Activated T-cell treated with anti-CD3 and anti-CD28 coated beads, Interleukin-2, amount 50 U/mL, for 72 hours (primary cell): ENCODE results near the gene IFIH1. TPM values are rescaled to one million over a fixed set of nuclear protein-coding genes. Genes with fewer than 3 reads are reported as not detected.
A peak's percentile ranks its signal among the peaks of the same experiment; 100 is the strongest.

Experiments used
- ATAC-seq, 2 donors: fragments of 150-1000 bp; cut with Tn5 transposase; replicated peaks in 1 of 2; 2 replicates each; pipeline ENCODE4 v1.10.0; 2021; ENCODE audit warnings: moderate library complexity in 2 of 2, mild to moderate bottlenecking in 1 of 2
- DNase-seq, 2 donors: peaks; one replicate each; pipeline ENCODE4 v3.0.0; 2021 to 2022; ENCODE audit warnings: mixed read lengths in 1 of 2
- H3K27ac Mint-ChIP-seq: one replicate; pipeline ENCODE4 v1.8.0; 2022; ENCODE audit warnings: mild to moderate bottlenecking, moderate library complexity, mixed read lengths
- H3K27me3 Mint-ChIP-seq: one replicate; pipeline ENCODE4 v1.8.0; 2022; ENCODE audit warnings: low read depth, mixed read lengths
- H3K36me3 Mint-ChIP-seq, 2 donors: one replicate each; pipeline ENCODE4 v1.8.0; 2022; ENCODE audit warnings: mixed read lengths in 2 of 2, mild to moderate bottlenecking in 1 of 2; ENCODE audit not compliant: insufficient read depth in 2 of 2
- H3K4me1 Mint-ChIP-seq: one replicate; pipeline ENCODE4 v1.8.0; 2022; ENCODE audit warnings: low read depth, mixed read lengths
- H3K4me3 Mint-ChIP-seq, 2 donors: one replicate each; pipeline ENCODE4 v1.8.0; 2022; ENCODE audit warnings: mild to moderate bottlenecking in 2 of 2, mixed read lengths in 2 of 2, moderate library complexity in 2 of 2
- H3K9me3 Mint-ChIP-seq, 2 donors: one replicate each; pipeline ENCODE4 v1.8.0; 2022; ENCODE audit warnings: mixed read lengths in 2 of 2
- total RNA-seq, 2 donors: library from RNA; stranded (reverse); gene quantifications; one replicate each; pipeline ENCODE4 v1.2.3, GENCODE V29; 2022

The IFIH1 gene
- total RNA-seq, 2 donors from 2014 or later: 37.8 to 62.7 TPM

DNA sequence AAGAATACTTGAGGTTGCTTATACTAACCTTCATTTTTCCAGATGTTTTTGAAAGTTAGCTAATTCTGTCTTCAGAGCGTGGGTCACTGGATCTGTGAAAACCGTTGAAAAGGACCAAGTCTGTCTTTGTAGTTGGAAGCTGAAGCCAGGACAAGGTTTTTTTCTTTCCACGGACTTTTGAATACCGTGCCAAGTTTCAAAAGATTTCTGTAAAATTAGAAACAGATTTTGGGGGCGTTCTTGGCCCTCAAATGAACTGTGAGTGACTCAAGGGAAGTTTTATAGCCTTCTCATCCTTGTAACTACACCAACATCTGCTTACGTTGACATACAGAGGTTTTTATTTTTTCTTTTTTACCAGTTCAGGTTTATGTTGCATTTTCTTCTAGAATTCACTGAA lies 75.2 kb downstream of the IFIH1 start, which contains the start of gene FAP:
TSS of gene FAP (minus strand) at position 152 of the 400 bp plus-strand sequence. CDS start at position 34, 118 bp downstream.
- Mint-ChIP-seq H3K27ac (no peak within 1 kb of the TSS), H3K9me3 (no peaks in the 10 kb centered on the region), H3K36me3 (no peaks in the 10 kb centered on the region), H3K27me3 (peaks cover 19% of the 10 kb centered on the region), H3K4me3 (no peak within 1 kb of the TSS), H3K4me1 (no peaks in the 10 kb centered on the region)
- ATAC-seq (no peak), DNase-seq (no peak)

DNA sequence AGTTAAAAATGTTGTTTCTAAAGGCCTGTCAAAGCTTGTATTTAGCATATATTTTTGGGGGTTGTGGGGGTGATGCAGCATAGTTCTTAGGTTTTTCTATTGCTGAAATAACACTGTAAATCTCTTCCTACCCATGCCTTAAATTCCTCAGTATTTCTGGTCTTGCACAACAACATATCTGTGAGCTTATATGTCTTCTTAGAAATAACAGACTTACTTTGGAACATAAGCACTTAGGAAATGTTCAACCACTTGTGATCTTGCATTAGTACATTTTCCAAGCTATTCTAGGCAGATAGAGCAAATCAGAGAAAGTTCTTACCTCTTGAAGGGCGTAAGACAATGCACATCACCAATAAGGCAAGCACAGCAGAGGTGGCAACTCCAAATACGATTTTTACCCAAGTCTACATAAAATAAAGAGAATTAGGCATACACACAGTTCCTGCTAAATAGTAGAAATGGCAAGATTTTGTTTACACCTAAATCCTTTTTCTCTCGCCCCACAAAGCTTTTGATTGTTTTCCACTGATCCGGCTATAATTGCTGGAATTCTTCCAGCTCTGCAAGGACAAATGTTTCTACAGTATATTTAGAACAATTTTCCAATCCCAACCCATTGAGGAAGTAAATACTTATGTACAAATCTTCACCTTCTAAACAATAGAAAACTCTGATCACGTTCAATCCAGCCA lies 75.8 kb downstream of the IFIH1 start:
- peaks cover 19% of the 10 kb centered on the region for H3K27me3 Mint-ChIP-seq
- H3K4me1 Mint-ChIP-seq: no peaks in the 10 kb centered on the region
- H3K27ac Mint-ChIP-seq: no peak overlapping the region
- H3K9me3 Mint-ChIP-seq: no peaks in the 10 kb centered on the region
- no peak for ATAC-seq
- H3K4me3 Mint-ChIP-seq: no peak overlapping the region
- DNase-seq: no peak
- H3K36me3 Mint-ChIP-seq: no peaks in the 10 kb centered on the region

- no peaks in the 10 kb centered on the region for H3K9me3 Mint-ChIP-seq
- DNase-seq (no peak), ATAC-seq (no peak)
- H3K27me3 Mint-ChIP-seq: peaks cover 19% of the 10 kb centered on the region
- H3K36me3 Mint-ChIP-seq: no peaks in the 10 kb centered on the region
- H3K27ac Mint-ChIP-seq: no peak overlapping the region
- H3K4me3 Mint-ChIP-seq: no peak overlapping the region
- no peaks in the 10 kb centered on the region for H3K4me1 Mint-ChIP-seq
These were observed 76.9 kb downstream of the IFIH1 start for GRCh38 chr2:162241571-162241970.

DNA sequence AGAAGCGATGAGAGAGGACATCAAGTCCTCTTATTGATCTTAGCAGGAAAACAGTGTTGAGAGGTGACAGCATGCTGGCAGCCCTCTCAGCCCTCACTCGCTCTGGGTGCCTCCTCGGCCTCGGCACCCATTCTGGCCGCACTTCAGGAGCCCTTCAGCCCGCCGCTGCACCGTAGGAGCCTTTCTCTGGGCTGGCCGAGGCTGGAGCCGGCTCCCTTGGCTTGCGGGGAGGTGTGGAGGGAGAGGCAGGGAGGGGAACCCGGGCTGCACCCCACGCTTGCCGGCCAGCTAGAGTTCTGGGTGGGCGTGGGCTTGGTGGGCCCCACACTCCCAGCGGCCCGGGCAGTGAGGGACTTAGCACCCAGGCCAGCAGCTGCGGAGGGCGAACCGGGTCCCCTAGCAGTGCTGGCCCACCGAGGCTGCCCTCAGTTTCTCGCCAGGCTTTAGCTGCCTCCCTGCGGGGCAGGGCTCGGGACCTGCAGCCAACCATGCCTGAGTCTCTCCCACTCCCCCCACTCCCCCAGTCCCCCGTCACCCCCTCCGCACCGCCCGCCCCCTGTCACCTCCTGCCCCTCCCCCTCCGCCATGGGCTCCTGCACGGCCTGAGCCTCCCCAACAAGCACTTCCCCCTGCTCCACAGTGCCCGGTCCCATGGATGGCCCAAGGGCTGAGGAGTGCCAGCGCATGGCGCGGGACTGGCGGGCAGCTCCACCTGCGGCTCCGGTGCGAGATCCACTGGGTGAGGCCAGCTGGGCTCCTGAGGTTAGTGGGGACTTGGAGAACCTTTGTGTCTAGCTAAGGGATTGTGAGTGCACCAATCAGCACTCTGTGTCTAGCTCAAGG lies 83.6 kb downstream of the IFIH1 start:
- peaks cover 27% of the 10 kb centered on the region for H3K27me3 Mint-ChIP-seq
- ATAC-seq (no peak), DNase-seq (no peak)
- no peaks in the 10 kb centered on the region for H3K4me1 Mint-ChIP-seq
- no peak overlapping the region for H3K27ac Mint-ChIP-seq
- no peaks in the 10 kb centered on the region for H3K9me3 Mint-ChIP-seq
- no peak overlapping the region for H3K4me3 Mint-ChIP-seq
- H3K36me3 Mint-ChIP-seq: no peaks in the 10 kb centered on the region

DNA sequence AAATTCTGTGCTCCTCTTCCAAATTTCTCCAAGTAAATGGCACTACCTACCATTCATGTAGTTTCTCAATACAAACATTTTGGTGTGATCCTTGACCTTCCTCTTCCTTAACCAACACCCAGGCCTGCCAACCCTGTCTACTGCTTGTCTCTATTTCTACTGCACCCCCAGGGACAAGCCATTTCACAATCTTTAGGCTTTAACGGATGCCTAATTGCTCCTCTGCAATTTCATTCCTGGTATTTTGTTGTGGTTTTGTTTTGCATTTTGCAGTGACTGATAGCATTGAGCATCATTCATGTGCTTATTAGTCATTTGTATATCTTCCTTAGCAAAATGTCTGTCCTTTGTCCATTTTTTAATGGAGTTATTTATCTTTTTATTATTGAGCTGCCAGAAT lies 85.3 kb downstream of the IFIH1 start:
- peaks cover 18% of the 10 kb centered on the region for H3K27me3 Mint-ChIP-seq
- no peak for DNase-seq
- no peak for ATAC-seq
- H3K4me3 Mint-ChIP-seq: no peak overlapping the region
- no peaks in the 10 kb centered on the region for H3K36me3 Mint-ChIP-seq
- no peaks in the 10 kb centered on the region for H3K9me3 Mint-ChIP-seq
- no peak overlapping the region for H3K27ac Mint-ChIP-seq
- H3K4me1 Mint-ChIP-seq: no peaks in the 10 kb centered on the region

GRCh38 chr2:162232671-162233070 lies 85.8 kb downstream of the IFIH1 start:
- ATAC-seq: no peak
- no peaks in the 10 kb centered on the region for H3K36me3 Mint-ChIP-seq
- no peaks in the 10 kb centered on the region for H3K9me3 Mint-ChIP-seq

DNA sequence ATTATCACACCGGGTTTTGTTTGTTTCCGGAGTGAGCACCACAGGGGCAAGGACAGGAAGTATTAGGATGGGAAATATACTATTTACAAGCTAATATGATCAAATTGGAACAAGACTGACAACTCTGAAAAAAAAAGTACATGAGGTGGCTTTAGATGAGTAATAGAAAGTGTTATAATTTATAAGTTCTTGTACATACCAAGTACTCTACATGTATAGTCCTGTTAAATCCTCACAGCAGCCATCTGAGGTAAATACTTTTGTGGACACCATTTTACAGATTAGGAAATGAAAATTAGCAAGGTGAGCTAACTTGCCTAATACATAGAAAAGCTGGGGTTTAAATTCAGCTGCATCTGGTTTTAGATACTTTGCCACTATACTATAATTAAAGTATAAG lies 86.5 kb downstream of the IFIH1 start:
- ATAC-seq (no peak), DNase-seq (no peak)
- Mint-ChIP-seq H3K9me3 (no peaks in the 10 kb centered on the region), H3K27ac (no peak overlapping the region), H3K4me3 (no peak overlapping the region), H3K36me3 (no peaks in the 10 kb centered on the region), H3K27me3 (peaks cover 26% of the 10 kb centered on the region), H3K4me1 (no peaks in the 10 kb centered on the region)

More at GRCh38 chr2:162232671-162233070, 85.8 kb downstream of the IFIH1 start:
- H3K27ac Mint-ChIP-seq: no peak overlapping the region
- no peaks in the 10 kb centered on the region for H3K4me1 Mint-ChIP-seq
- H3K4me3 Mint-ChIP-seq: no peak overlapping the region
- DNase-seq: no peak
- H3K27me3 Mint-ChIP-seq: peaks cover 20% of the 10 kb centered on the region

DNA sequence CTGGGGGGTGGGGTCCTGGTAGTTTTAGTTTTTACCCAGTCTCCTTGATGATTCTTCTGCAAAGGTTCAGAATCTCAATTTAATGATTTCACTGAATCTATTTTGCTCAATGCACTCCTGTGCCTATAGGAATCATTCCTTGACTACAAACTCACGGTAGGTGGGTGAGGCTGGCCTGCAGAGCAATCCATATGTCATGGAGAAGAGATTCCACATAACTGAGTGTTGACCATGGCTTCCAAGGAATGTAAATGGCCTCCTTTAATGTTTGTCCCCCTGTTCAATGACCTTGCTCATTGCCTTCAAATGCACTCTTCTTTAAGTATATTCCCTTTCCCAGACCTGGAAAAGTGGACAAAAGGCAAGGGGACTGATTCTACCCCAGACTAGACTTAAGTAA lies 87.7 kb downstream of the IFIH1 start:
- H3K27me3 Mint-ChIP-seq: peaks cover 26% of the 10 kb centered on the region
- no peaks in the 10 kb centered on the region for H3K36me3 Mint-ChIP-seq
- no peaks in the 10 kb centered on the region for H3K4me1 Mint-ChIP-seq
- no peaks in the 10 kb centered on the region for H3K9me3 Mint-ChIP-seq
- DNase-seq: no peak
- no peak for ATAC-seq
- H3K4me3 Mint-ChIP-seq: no peak overlapping the region
- H3K27ac Mint-ChIP-seq: no peak overlapping the region

DNA sequence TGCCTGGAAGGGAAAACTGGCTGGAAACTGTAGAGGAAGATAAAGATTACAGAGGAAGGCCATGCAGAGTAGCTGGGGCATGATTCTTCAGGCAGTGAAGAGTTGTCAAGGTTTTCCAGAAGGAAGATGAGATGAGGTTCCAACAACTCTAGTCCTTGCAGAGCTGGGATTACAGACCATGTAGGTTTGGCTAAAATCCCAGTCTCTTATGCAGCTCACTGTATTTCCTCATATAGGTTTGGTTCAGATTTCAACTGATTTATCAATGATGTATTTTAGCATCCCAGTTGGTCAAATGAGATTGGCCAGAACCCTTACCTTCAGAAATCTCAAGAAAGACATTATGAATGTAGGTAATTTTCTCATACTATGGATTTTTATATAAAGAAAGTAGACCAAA lies 91.6 kb downstream of the IFIH1 start:
- Mint-ChIP-seq H3K4me1 (no peaks in the 10 kb centered on the region), H3K36me3 (no peaks in the 10 kb centered on the region), H3K27me3 (peaks cover 18% of the 10 kb centered on the region), H3K27ac (no peak overlapping the region), H3K4me3 (no peak overlapping the region), H3K9me3 (no peaks in the 10 kb centered on the region)
- DNase-seq (no peak), ATAC-seq (no peak)

DNA sequence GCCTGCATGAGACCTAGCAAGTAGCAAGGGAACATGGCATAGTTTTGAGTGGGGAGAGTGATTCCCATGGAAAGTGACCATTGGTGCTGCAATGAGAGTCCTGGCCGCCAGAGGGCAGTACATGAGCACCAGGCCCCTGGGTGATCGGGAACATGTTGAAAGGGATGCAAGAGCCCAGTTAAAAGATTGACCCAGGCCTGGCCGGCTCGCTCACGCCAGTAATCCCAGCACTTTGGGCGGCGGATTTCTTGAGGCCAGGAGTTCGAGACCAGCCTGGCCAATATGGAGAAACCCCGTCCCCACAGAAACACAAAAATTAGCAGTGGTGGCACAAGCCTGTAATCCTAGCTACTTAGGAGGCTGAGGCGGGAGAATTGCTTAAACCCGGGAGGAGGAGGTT lies 97.4 kb downstream of the IFIH1 start:
- peaks cover 16% of the 10 kb centered on the region for H3K27me3 Mint-ChIP-seq
- no peaks in the 10 kb centered on the region for H3K36me3 Mint-ChIP-seq
- no peaks in the 10 kb centered on the region for H3K4me1 Mint-ChIP-seq
- ATAC-seq (peak; percentile 67 to 74), DNase-seq (peak; percentile 53 to 65)
- H3K27ac Mint-ChIP-seq: no peak overlapping the region
- no peaks in the 10 kb centered on the region for H3K9me3 Mint-ChIP-seq
- no peak overlapping the region for H3K4me3 Mint-ChIP-seq

DNA sequence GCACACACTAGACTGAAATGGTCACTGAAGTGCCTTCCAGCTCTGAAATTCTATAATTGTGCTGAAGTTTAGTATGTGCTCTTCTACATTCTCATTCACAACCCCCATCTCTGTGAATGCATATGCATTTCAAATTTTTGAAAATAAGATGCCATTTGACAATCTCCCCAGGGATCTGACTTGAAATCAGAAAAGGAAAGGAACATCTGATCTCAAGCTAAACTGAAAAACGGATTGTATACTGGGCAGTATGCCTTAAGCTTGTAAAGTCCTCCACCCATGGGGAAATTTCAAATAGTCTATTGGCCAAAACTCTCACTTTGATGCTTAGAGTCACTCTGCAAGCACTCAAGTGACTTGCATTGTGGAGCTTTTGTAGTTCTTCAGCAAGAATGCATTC lies 98.1 kb downstream of the IFIH1 start:
- no peaks in the 10 kb centered on the region for H3K36me3 Mint-ChIP-seq
- peaks cover 16% of the 10 kb centered on the region for H3K27me3 Mint-ChIP-seq
- H3K4me3 Mint-ChIP-seq: no peak overlapping the region
- H3K9me3 Mint-ChIP-seq: no peaks in the 10 kb centered on the region
- H3K4me1 Mint-ChIP-seq: no peaks in the 10 kb centered on the region
- DNase-seq (no peak), ATAC-seq (no peak)
- no peak overlapping the region for H3K27ac Mint-ChIP-seq

- peaks cover 16% of the 10 kb centered on the region for H3K27me3 Mint-ChIP-seq
- H3K4me3 Mint-ChIP-seq: no peak overlapping the region
- no peak overlapping the region for H3K27ac Mint-ChIP-seq
- H3K9me3 Mint-ChIP-seq: no peaks in the 10 kb centered on the region
- no peak for DNase-seq
- no peak for ATAC-seq
- H3K4me1 Mint-ChIP-seq: no peaks in the 10 kb centered on the region
- H3K36me3 Mint-ChIP-seq: no peaks in the 10 kb centered on the region
These were observed 99.1 kb downstream of the IFIH1 start for GRCh38 chr2:162219426-162219825.

DNA sequence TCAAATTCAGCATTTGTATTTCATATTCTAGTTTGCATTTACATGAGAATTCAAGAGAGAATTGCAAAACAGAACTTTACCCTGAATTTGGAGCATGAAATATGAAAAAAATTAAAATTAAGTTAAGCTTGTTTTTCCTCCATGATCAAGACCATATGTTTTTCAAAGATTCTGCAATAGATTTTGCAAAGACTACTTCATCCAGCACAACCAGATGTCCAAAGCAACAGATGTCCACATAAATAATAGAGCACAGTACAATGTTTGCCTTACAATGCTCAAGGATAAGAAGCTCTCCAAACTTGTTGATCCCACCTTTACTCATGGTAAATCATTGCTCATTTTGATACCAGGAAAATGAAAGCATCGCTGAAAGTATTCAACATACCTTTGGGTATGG lies 100.9 kb downstream of the IFIH1 start:
- Mint-ChIP-seq H3K36me3 (no peaks in the 10 kb centered on the region), H3K27ac (no peak overlapping the region), H3K9me3 (no peaks in the 10 kb centered on the region), H3K4me3 (no peak overlapping the region), H3K27me3 (peaks cover 16% of the 10 kb centered on the region), H3K4me1 (no peaks in the 10 kb centered on the region)
- ATAC-seq: no peak
- no peak for DNase-seq
